Fibroblast of skin of scalp (primary cell): ENCODE data around the gene TUBA1B.

Source experiments
- DNase-seq: peaks from one replicate; pipeline ENCODE4 v3.0.0-alpha.2; 2013

Gene TUBA1B

GRCh38 chr12:49126852-49127763, 4.1 kb downstream of the TUBA1B start:
- DNase-seq, result peak; percentile 21

- peak; percentile 65 for DNase-seq
Observed at GRCh38 chr12:49121047-49121696, 10.0 kb downstream of the TUBA1B start.

DNA sequence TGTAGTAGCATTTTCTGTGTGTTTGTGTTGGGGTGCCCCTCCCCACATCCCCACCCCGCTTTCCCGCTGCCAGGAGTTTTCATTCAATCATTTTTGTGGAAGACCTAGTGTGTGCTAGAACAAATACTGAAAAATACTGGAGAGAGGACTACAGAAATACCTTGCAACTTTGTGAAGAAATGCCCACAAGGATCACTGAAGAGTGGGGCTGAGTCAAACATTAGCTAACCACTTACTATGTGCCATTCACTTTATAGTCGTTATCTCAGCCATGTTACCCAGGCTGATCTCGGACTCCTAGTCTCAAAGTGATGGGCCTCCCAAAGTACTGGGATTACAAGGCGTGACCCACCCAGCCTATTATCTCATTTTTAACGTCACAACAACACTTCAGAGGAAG, 20.0 kb downstream of the TUBA1B start:
- DNase-seq, result no peak

DNA sequence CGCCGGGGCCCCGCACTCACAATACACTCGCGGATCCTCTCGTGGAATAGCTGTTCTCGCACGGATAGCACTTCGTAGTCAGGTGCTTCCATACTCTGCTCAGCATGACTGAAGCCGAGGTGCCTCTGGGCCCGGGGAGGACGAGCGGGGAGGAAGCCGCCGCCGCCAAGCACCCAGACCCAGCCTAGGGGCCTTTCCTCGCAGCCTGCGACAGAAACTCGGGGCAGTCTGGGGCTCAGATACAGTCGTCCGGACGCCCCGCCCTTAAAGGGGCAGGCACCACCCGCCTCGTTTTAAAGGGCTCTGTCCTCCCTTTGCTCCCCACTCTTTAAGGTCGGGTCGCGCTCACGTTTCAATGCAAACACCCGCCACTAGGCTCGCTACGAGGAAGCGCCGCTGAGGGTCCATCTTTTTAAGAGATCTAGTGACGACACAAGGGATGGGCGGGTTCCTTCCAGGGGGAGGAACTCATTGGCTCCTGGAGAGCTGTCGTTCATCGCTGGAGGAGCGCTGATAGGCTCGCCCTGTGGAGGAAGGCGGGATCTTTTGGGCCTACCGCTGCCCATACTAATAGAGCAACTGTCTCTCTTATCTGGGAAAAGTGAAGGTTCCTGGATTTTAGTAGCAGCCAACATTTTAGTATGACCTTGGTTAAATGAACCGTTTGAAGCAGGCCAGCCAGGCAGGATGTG, 20.6 kb downstream of the TUBA1B start, which contains the start of gene LMBR1L:
TSS of gene LMBR1L (minus strand) at position 384 of the 692 bp plus-strand sequence. CDS start at position 92, 292 bp downstream.
- DNase-seq, result peak; percentile 99

DNA sequence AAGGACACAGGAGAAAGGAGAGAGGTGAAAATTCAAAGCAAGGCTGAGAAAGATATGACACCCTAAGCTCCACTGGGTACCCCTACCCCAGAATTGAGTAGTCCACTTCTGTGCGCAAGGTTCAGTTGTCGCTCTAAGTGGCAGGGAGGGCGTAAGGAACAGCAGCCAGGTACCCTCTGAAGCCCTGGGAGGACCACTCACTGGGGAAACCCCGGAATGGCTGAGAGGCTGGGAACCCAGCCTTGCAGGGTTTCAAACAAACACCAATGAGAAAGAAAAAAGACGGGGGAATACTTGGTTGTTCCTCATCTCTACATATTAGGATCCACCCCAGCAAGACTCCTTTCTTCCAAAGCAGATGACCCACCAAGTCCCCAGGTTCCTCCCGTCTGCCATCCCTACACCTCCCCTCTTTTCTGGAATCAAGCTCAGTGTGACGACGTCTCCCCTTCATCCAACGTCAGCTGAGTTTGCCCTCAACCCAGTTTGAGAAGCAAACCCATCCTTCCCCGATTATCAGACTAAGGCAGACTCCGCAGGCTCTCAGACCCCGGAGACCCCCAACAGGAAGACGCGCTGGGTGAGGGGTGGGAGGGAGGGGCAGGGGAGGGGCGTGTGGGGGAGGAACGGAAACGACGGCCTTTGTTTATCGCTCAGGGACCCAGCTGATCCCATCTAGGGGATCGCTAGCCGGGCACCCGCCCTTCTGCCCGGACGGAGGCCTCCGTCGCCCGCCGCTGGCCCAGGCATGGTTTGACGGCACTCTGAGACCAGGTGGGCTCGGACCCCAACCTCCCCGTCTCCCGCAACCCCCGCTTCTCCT, 21.3 kb downstream of the TUBA1B start:
- no peak for DNase-seq

GRCh38 chr12:49108958-49109404, 22.2 kb downstream of the TUBA1B start:
- no peak for DNase-seq

- no peak for DNase-seq
Observed at GRCh38 chr12:49105504-49106084, 25.6 kb downstream of the TUBA1B start.

DNA sequence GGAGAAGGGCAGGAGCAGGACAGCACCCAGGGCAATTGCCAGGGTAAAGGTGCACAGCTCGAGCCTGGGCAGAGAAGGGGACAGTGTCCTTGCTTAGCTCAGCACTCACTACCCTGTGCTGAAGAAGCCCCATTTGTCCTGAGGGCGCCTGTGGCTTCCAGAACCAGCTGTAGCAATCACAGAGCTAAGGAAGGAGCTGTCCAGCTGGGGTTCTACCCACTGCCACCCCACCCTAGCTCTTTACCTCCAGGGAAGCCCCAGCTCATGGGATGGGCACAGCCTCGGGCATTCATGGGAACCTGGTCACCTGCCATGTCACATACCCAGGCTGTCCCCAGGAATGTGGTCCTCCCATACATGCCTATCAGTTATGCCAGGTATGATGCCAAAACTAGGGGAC, 26.4 kb downstream of the TUBA1B start:
- no peak for DNase-seq

- DNase-seq, result no peak
Observed at GRCh38 chr12:49100380-49100779, 30.8 kb downstream of the TUBA1B start.

GRCh38 chr12:49098703-49099102, 32.5 kb downstream of the TUBA1B start:
- no peak for DNase-seq

- peak; percentile 39 for DNase-seq
Observed at GRCh38 chr12:49098035-49098451, 33.2 kb downstream of the TUBA1B start.

GRCh38 chr12:49097381-49097780, 33.8 kb downstream of the TUBA1B start:
- DNase-seq, result no peak

- DNase-seq, result no peak
Observed at GRCh38 chr12:49094975-49095365, 36.2 kb downstream of the TUBA1B start.

- no peak for DNase-seq
Observed at GRCh38 chr12:49094160-49094974, 36.8 kb downstream of the TUBA1B start, which contains the start of gene DHH. Gene DHH (minus strand): TSS chr12:49094801. CDS start chr12:49094512, 289 bp downstream.

DNA sequence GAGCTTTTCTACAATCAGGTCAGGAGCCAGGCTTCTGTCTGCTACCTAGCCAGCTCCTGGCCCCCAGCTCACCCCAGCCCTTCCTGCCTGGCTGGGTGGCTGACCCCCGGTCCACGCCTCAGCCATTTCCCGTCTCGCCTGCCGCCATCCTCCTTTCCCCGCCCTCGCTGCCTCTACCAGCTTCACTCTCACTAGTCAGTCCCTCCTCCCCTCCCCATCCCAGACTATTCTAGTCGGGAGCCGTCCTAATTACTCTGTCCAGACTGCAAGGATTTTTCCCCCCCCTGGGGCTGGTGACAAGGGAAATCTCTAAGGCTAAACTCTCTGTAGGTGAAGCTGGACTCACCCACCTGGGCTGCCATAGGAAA, 37.4 kb downstream of the TUBA1B start:
- no peak for DNase-seq

- DNase-seq, result no peak
Observed at GRCh38 chr12:49092816-49093406, 38.3 kb downstream of the TUBA1B start.

- DNase-seq, result no peak
Observed at GRCh38 chr12:49092086-49092815, 38.9 kb downstream of the TUBA1B start.

DNA sequence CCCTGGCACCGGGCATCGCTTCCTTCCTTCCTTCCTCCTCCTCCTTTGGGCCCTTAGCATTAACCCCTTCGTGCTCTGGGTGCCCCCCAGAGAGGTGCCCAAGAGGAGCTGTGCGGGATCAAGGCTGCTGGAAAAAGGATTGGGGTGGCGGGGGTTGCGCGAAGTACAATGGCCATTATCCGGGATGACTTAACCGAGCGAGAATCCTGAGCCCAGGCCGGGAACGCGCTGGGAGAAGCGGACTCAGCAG, 39.4 kb downstream of the TUBA1B start:
- no peak for DNase-seq

GRCh38 chr12:49091056-49091835, 39.9 kb downstream of the TUBA1B start:
- no peak for DNase-seq
